Measurements from ENCODE around the gene UBXN6.

UBXN6 gene, protein sequence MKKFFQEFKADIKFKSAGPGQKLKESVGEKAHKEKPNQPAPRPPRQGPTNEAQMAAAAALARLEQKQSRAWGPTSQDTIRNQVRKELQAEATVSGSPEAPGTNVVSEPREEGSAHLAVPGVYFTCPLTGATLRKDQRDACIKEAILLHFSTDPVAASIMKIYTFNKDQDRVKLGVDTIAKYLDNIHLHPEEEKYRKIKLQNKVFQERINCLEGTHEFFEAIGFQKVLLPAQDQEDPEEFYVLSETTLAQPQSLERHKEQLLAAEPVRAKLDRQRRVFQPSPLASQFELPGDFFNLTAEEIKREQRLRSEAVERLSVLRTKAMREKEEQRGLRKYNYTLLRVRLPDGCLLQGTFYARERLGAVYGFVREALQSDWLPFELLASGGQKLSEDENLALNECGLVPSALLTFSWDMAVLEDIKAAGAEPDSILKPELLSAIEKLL

DNA sequence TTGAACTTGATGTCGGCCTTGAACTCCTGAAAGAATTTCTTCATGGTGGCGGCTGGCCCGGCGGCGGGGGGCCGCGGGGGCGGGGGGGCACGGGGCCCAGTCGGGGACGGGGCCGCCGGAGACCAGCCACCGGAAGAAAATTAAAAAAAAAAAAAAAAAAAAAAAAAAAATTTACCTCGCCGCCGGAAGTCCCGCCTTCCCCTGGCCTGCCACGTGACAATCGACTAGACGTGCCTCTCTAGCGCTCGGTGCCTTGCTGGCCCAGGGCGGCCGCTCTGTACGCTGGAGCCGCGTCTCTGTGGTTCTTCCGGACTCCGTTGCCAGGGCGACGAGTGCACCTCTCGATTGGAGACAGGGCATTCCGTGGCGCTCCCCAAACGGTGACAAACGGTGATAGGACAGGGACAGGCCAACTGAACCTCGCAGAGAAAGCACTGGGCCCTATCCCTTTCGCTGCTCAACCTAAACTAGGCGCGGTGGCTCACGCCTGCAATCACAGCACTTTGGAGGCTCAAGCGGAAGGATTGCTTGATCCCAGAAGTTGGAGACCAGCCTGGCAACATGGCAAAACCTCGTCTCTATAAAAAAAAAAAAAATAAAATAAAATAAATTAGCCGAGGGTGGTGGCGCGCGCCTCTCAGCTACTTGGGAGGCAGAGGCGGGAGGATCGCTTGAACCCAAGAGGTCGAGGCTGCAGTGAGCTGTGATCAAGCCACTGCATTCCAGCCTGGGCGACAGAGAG, at the start of gene UBXN6:
TSS of gene UBXN6 (minus strand) at position 141 of the 742 bp plus-strand sequence. CDS start at position 44, 97 bp downstream.
- peak; percentile 98 for DNase-seq

- DNase-seq = no peak
These were observed 49.5 kb upstream of the UBXN6 start for GRCh38 chr19:4507150-4507452.

- no peak for DNase-seq
These were observed 49.0 kb upstream of the UBXN6 start for GRCh38 chr19:4506449-4507149.

DNA sequence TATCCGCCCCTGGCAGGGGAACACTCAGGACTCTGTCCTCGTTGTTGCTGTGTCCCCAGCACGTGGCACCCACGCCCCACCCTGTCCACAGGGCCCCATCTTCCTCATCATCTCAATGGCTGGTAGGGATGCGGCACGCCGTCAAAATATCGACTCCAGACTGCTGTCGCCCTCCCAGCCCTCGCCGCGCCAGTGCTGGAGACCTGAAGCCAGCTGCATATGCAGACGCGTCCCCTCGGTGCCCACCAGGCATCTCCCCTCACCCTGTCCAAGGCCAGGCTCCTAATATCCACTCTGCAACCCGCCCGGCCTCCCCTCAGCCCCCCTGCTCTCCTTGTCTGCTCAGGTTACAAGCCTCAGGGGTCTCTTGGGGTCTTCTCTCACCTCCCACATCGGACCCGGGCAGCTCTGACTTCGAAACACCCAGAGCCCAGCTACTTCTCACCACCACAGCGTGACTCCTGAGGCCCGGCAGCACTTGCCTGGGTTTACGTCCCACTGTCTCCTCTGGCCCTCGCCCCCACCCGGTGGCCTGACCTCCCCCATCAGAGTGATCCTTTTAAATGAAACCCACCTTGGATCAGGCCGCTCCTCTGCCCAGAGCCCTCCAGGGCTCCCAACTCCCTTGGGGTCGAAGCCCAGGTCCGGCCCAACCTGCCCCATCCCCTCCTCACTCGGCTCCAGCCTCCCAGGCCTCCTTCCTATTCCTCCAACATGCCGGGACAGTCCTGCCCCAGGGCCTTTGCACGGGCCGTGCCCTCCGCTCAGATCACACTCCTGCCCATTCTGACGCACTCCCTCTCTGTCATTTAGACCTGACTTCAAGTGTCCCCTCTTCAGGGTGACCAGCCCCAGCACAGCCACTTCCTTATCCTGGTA, 48.2 kb upstream of the UBXN6 start:
- no peak for DNase-seq

DNA sequence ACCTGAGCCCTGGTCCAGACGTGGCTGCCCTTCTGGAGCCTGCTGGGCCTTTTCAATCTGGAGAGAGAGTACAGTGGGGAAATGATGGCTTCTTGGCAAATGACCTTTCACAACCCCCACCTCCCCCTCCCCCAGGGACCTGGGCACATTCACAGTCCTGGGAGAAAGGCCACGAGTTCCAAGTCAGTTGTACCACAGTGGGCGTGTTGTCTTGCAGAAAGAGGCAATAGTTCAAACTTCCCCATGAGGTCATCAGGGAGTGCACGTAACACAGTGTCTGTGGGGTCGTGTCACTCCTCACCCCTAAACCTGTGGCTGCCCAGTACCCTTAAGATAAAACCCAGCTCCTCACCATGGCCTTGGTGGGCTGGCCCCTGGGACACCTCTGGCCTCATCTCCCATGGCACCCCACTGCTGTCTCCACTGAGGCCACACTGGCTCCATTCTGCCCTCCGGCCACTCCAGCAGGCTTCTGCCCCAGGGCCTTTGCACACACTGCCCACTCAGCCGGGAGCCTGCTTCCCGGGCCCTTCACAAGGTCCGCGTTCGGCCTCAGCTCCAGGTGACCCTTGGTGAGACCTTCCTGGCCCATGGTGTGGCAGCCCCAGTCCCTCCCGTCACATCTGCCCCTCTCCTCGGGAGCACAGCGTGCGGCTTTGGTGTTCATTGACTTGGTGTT, 47.4 kb upstream of the UBXN6 start:
- no peak for DNase-seq

DNA sequence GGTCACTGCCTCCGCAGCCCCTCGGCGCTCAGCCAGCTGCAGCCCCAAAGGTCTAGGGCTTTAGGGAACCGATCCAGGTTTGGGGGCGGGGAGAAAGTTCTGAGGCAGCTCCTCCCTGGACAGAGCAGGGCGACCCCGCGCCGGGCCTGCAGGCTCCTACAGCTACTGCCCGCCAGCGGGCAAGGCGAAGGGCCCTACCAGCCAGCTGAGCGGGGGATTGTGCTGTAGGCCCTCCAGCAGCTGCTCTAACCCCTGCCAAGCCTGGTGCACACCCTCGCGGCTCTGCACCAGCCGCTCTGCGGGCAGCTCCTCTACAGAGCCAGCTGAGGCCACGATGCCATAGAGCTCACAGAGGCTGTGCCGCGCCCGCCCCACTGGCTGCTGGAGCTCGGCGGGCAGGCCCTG, 46.7 kb upstream of the UBXN6 start:
- no peak for DNase-seq

DNA sequence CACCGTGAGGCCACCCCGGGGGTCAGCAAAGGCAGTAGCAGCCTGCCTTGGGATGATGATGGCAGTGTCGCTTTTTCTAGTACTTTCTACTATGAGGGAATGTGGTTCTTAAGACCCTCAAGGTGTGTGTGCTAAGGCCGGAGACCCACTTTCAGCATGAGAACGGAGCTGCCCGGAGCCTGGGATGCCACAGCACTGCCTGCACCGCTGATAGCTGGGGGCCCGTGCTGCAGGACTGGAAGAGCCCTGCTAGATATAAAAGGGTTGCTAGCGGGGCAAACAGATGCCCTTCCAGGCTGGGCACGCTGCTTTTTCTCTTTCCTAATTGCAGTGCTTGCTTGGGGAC, 46.2 kb upstream of the UBXN6 start:
- no peak for DNase-seq

GRCh38 chr19:4503132-4503824, 45.7 kb upstream of the UBXN6 start:
- DNase-seq = no peak

DNA sequence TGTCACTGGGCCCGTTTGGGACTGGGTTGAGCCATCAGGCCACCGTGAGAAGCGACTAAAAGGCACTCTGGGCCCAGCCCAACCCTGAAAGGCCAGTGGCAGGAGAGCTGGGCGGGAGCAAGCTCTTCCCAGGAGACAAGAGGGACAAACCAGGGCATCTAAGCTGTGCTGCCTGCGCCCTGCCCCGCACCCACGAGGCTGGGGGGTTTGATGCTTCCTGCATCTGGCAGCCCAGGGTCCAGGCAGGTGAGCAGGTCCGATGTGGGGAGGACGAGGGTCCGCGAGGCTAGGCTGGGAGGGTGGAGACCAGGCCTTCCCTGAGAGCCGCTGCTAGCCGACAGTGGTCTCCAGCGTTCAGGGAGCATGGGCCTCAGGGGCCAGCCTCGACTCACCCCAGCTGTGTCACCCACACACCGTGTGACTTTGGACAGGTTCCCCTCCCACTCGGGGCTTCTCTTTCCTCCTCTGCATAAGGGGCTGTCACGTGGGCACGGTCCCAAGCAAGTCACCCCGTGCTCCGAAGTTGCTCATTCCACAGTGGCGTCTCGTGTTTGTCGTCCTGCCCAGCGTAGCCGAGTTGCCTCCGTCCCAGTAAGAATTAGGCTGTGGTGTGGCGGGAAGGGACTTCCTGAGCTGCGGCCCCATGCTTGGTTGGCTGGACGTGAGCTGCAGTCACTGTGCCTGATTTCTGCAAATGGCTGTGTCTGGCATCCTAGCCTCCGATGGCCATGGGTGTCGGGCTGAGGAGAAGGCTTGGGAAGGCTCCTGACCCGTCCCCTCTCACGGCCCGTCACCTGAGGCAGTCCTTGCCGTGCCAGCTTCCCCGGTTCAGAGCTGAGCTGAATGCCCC, 44.9 kb upstream of the UBXN6 start:
- no peak for DNase-seq

- no peak for DNase-seq
These were observed 44.1 kb upstream of the UBXN6 start for GRCh38 chr19:4501691-4502090.

GRCh38 chr19:4500841-4501591, 43.4 kb upstream of the UBXN6 start:
- DNase-seq = no peak

- no peak for DNase-seq
These were observed 42.3 kb upstream of the UBXN6 start for GRCh38 chr19:4499855-4500254.

- no peak for DNase-seq
These were observed 41.7 kb upstream of the UBXN6 start for GRCh38 chr19:4499318-4499717.

DNA sequence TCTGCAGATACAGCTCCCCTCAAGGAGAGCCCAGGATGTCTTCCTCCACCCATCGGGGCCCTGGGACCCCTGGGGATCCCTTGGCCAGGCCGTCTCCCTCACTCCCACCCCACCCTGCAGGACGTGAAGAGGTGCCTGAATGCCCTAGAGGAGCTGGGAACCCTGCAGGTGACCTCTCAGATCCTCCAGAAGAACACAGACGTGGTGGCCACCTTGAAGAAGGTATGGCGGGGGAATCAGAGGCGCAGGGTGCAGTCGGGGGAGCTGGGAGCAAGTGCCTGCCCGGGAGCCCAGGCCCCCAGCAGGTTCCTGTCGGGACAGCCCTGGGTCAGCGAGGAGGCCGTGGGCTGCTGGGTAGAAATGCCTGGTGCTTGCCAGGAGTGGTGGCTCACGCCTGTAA, 41.1 kb upstream of the UBXN6 start:
- no peak for DNase-seq

GRCh38 chr19:4497770-4498389, 40.3 kb upstream of the UBXN6 start:
- DNase-seq = no peak

DNA sequence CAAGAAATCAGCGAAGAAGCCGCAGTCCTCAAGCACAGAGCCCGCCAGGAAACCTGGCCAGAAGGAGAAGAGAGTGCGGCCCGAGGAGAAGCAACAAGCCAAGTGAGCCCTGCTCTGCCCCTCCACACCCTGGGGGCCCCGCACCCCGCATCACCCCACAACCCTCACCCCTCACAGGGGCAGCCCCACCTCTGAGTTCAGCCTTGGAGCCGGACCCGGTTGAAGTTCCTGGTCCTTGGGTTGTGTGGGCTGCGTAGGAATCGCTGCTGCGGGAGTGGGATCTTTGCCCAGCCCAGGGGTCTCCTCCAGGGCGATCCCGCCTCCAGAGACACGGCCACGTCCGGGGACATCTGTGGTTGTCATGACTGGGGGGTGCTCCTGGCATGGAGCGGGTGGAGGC, 38.7 kb upstream of the UBXN6 start:
- no peak for DNase-seq

DNA sequence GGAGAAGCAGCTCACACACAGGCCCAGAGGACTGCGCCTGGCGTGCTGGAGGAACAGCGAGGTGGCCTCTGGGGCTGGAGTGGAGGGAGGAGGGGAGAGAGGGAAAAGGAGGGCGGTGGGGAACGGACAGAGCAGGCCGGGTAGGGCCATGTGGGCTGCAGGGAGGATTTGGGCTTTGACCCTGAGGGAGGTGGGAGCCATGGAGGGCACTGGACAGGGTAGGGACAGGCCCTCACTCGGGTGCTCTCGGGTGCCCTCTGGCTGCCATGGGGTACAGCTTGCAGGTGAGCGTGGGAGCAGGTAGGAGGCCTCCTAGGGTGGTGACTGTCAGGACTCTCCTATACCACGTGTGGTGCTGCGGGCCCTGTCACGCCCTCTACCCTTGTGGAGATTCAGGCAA, 37.9 kb upstream of the UBXN6 start:
- no peak for DNase-seq

DNA sequence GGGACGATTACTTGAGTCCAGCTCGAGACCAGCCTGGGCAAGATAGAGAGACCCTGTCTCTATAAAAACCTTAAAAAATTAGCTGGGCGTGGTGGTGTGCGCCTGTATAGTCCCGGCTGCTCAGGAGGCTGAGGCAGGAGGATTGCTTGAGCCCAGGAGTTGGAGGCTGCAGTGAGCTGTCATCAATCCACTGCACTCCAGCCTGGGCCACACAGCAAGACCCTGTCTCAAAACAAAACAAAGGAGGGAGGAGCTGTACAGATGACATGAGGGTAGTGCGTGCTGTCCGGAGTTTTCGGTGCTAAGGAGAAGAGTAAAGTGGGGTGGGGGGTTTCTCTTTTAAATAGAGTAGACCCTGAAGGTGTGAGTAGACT, 37.1 kb upstream of the UBXN6 start:
- no peak for DNase-seq

DNA sequence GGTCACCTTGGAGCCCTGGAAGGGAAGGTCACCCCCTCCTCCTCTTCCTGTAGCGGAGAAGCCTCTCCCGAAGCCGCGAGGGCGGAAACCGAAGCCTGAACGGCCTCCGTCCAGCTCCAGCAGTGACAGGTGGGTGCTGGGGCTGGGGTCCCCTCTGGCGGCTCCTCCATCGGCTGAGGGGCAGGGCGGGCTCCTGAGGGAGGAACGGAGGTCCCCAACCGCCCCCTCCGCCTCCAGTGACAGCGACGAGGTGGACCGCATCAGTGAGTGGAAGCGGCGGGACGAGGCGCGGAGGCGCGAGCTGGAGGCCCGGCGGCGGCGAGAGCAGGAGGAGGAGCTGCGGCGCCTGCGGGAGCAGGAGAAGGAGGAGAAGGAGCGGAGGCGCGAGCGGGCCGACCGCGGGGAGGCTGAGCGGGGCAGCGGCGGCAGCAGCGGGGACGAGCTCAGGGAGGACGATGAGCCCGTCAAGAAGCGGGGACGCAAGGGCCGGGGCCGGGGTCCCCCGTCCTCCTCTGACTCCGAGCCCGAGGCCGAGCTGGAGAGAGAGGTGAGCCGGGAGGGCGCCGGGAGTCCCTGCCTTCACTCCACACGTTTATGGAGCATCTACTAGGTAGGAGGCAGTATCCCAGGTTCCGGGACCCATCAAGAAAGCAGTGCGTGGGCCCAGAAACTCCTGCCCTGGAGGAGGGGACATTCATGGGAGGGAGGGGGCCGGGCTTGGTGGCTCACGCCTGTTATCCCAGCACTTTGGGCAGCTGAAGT, 36.5 kb upstream of the UBXN6 start:
- DNase-seq = no peak

Data from NCI-H345 (cell line).